Left lobe of liver (tissue), 2 donors: ENCODE measurements around the gene BTBD9. TPM values are rescaled to one million over a fixed set of nuclear protein-coding genes. Genes with fewer than 3 reads are reported as not detected.
"Not testable (repeated sequence)": the region's sequence is repeated elsewhere in the genome, so short reads cannot be mapped to it uniquely, and the experiment has no call there.

Experiments used
- ATAC-seq: fragments of 200-7000 bp; cut with Tn5 transposase; one replicate; pipeline ENCODE4 v1.9.1; 2020; ENCODE audit warnings: mild to moderate bottlenecking, moderate library complexity
- DNase-seq: peaks from one replicate; pipeline ENCODE4 v3.0.0-alpha.2; 2020; ENCODE audit warnings: low spot score
- total RNA-seq: library from RNA; stranded (reverse); gene quantifications from one replicate; pipeline ENCODE4 v1.2.1, GENCODE V29; 2021
- donor health status: DM: no; HTN: no; CAD: no; lungs with moderate emphysema.
- donor health status: DM: no; HTN: yes; CAD: no.

The BTBD9 gene
- total RNA-seq, 1 donor from 2014 or later = 4.7 TPM

GRCh38 chr6:38436726-38437465 is 202.8 kb downstream of the BTBD9 start:
- no peak for DNase-seq
- ATAC-seq = no peak

- DNase-seq (no peak), ATAC-seq (no peak)
Observed at GRCh38 chr6:38435330-38435729, 204.4 kb downstream of the BTBD9 start.

- no peak for ATAC-seq
Observed at GRCh38 chr6:38434051-38434450, 205.7 kb downstream of the BTBD9 start.

GRCh38 chr6:38432479-38432878 is 207.2 kb downstream of the BTBD9 start:
- DNase-seq (no peak), ATAC-seq (no peak)

More at GRCh38 chr6:38434051-38434450, 205.7 kb downstream of the BTBD9 start:
- no peak for DNase-seq

- ATAC-seq = no peak
- DNase-seq = no peak
Observed at GRCh38 chr6:38432079-38432478, 207.7 kb downstream of the BTBD9 start.

GRCh38 chr6:38429546-38429945 is 210.2 kb downstream of the BTBD9 start:
- ATAC-seq (no peak), DNase-seq (no peak)

- no peak for ATAC-seq
- no peak for DNase-seq
Observed at GRCh38 chr6:38427492-38428210, 212.1 kb downstream of the BTBD9 start.

- ATAC-seq = not testable (repeated sequence)
Observed at GRCh38 chr6:38425788-38426488, 213.8 kb downstream of the BTBD9 start.

GRCh38 chr6:38423746-38424145 is 216.0 kb downstream of the BTBD9 start:
- no peak for ATAC-seq
- DNase-seq = no peak

More at GRCh38 chr6:38425788-38426488, 213.8 kb downstream of the BTBD9 start:
- DNase-seq = not testable (repeated sequence)

- no peak for DNase-seq
- ATAC-seq = no peak
Observed at GRCh38 chr6:38420207-38420606, 219.5 kb downstream of the BTBD9 start.

GRCh38 chr6:38417521-38417920 is 222.2 kb downstream of the BTBD9 start:
- ATAC-seq (no peak), DNase-seq (no peak)

- ATAC-seq = no peak
- DNase-seq = no peak
Observed at GRCh38 chr6:38415231-38416005, 224.3 kb downstream of the BTBD9 start.

GRCh38 chr6:38413102-38413800 is 226.5 kb downstream of the BTBD9 start:
- ATAC-seq (no peak), DNase-seq (no peak)

GRCh38 chr6:38407192-38407591 is 232.5 kb downstream of the BTBD9 start:
- DNase-seq (no peak), ATAC-seq (no peak)

GRCh38 chr6:38406096-38406495 is 233.6 kb downstream of the BTBD9 start:
- ATAC-seq = no peak

GRCh38 chr6:38404900-38405556 is 234.7 kb downstream of the BTBD9 start:
- peak; percentile 86 for ATAC-seq
- peak; percentile 59 for DNase-seq

More at GRCh38 chr6:38406096-38406495, 233.6 kb downstream of the BTBD9 start:
- no peak for DNase-seq

- ATAC-seq (peak; percentile 85), DNase-seq (peak; percentile 72)
Observed at GRCh38 chr6:38404355-38404754, 235.4 kb downstream of the BTBD9 start.

GRCh38 chr6:38403548-38403947 is 236.2 kb downstream of the BTBD9 start:
- DNase-seq = no peak
- no peak for ATAC-seq

- ATAC-seq (no peak), DNase-seq (no peak)
Observed at GRCh38 chr6:38400764-38401163, 239.0 kb downstream of the BTBD9 start.

- DNase-seq = no peak
- ATAC-seq = no peak
Observed at GRCh38 chr6:38400101-38400500, 239.6 kb downstream of the BTBD9 start.
